Tibial nerve (tissue), 4 donors: ENCODE data around the gene CNTN2.

ENCODE experiments used
- CTCF ChIP-seq, 5 experiments: fragments of 200-600 bp in 3 of 5; fragments of 450-650 bp in 2 of 5; sonication (generic) in 3 of 5; IDR thresholded peaks; one replicate each; pipeline ENCODE4 v1.5.1; 2016 to 2019; ENCODE audit warnings: antibody characterized with exemption in 5 of 5, mild to moderate bottlenecking in 3 of 5, moderate library complexity in 2 of 5
- EP300 ChIP-seq, 2 donors: sonication (generic); formaldehyde crosslinking; IDR thresholded peaks; one replicate each; pipeline ENCODE4 v1.6.1; 2017; ENCODE audit warnings: antibody characterized with exemption in 2 of 2, mild to moderate bottlenecking in 1 of 2
- POLR2A ChIP-seq, 2 donors: fragments of 450-650 bp; IDR thresholded peaks; one replicate each; pipeline ENCODE4 v1.6.1; 2017; ENCODE audit warnings: antibody characterized with exemption in 2 of 2, mild to moderate bottlenecking in 2 of 2, moderate library complexity in 2 of 2

DNA sequence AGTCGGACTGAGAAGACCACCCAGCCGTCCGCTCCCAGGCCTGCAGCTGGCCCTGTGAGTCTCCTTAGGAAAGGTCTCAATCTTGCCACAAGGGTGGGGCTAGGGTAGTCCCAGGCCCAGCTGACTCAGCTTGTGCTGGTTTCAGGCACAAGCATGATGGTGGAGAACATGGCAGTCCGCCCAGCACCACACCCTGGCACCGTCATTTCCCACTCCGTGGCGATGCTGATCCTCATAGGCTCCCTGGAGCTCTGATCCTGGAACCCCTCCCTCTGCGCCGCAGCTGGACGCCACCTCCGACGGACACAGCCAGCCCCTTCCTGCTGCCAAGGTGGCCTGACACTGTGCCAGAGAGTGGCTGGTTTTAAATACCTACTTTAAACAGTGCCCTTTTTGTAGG lies 30.5 kb downstream of the CNTN2 start:
- no peak for TF ChIP-seq EP300 (IDR thresholded peaks at IDR 0.05)
- TF ChIP-seq CTCF (IDR thresholded peaks at IDR 0.05), result no peak
- TF ChIP-seq POLR2A (IDR thresholded peaks at IDR 0.05), result no peak
